ENCODE data around the gene PACRG. TPM values are rescaled to one million over a fixed set of nuclear protein-coding genes. Genes with fewer than 3 reads are reported as not detected.

PACRG gene
- total RNA-seq, 1 donor from 2014 or later: 11.5 TPM

GRCh38 chr6:162710936-162711335, 16.8 kb upstream of the PACRG start:
- DNase-seq: no peak

GRCh38 chr6:162711376-162711775, 16.4 kb upstream of the PACRG start:
- no peak for DNase-seq

GRCh38 chr6:162712694-162713093, 15.1 kb upstream of the PACRG start:
- DNase-seq: no peak

GRCh38 chr6:162713974-162714780, 13.6 kb upstream of the PACRG start:
- no peak for DNase-seq

- no peak for DNase-seq
Observed at GRCh38 chr6:162715601-162716000, 12.2 kb upstream of the PACRG start.

- DNase-seq: peak; percentile 9
Observed at GRCh38 chr6:162719528-162719927, 8.2 kb upstream of the PACRG start.

GRCh38 chr6:162721404-162721687, 6.4 kb upstream of the PACRG start:
- no peak for DNase-seq

GRCh38 chr6:162722226-162722625, 5.5 kb upstream of the PACRG start:
- no peak for DNase-seq

GRCh38 chr6:162722633-162723032, 5.1 kb upstream of the PACRG start:
- DNase-seq: no peak

GRCh38 chr6:162726947-162727321, 840 bp upstream of the PACRG start:
- DNase-seq: peak; percentile 43

- no peak for DNase-seq
Observed at GRCh38 chr6:162728197-162728596, 423 bp downstream of the PACRG start.

GRCh38 chr6:162728706-162729105, 932 bp downstream of the PACRG start:
- peak; percentile 8 for DNase-seq

- DNase-seq: no peak
Observed at GRCh38 chr6:162730502-162730901, 2.7 kb downstream of the PACRG start.

GRCh38 chr6:162733489-162733888, 5.7 kb downstream of the PACRG start:
- no peak for DNase-seq

- DNase-seq: no peak
Observed at GRCh38 chr6:162736961-162737360, 9.2 kb downstream of the PACRG start.

GRCh38 chr6:162750776-162751175, 23.0 kb downstream of the PACRG start:
- DNase-seq: no peak

- no peak for DNase-seq
Observed at GRCh38 chr6:162751211-162751859, 23.6 kb downstream of the PACRG start.

- DNase-seq: no peak
Observed at GRCh38 chr6:162753775-162754174, 26.0 kb downstream of the PACRG start.

GRCh38 chr6:162770136-162770535, 42.4 kb downstream of the PACRG start:
- DNase-seq: no peak

- no peak for DNase-seq
Observed at GRCh38 chr6:162770955-162771354, 43.2 kb downstream of the PACRG start.

- DNase-seq: no peak
Observed at GRCh38 chr6:162772466-162772865, 44.7 kb downstream of the PACRG start.

GRCh38 chr6:162773996-162774395, 46.2 kb downstream of the PACRG start:
- no peak for DNase-seq

- no peak for DNase-seq
Observed at GRCh38 chr6:162777091-162777490, 49.3 kb downstream of the PACRG start.

GRCh38 chr6:162778603-162779002, 50.8 kb downstream of the PACRG start:
- DNase-seq: no peak

Measured in tongue (tissue), 2 donors.